Muscle layer of duodenum (tissue), 2 donors: Measurements from ENCODE around the gene CELA2A.

Experiments used
- H3K27ac ChIP-seq: one replicate; pipeline ENCODE4 v1.7.0; 2013; ENCODE audit warnings: mild to moderate bottlenecking, low read length
- H3K27me3 ChIP-seq: one replicate; pipeline ENCODE4 v1.7.0; 2013; ENCODE audit warnings: low read depth, mild to moderate bottlenecking, control low read depth, low read length
- H3K36me3 ChIP-seq, 2 donors: one replicate each; pipeline ENCODE4 v1.7.0; 2013; ENCODE audit warnings: low read length in 2 of 2, control low read depth in 1 of 2, mild to moderate bottlenecking in 1 of 2; ENCODE audit not compliant: insufficient read depth in 2 of 2, control insufficient read depth in 1 of 2
- H3K4me1 ChIP-seq, 2 donors: one replicate each; pipeline ENCODE4 v1.7.0; 2013; ENCODE audit warnings: low read length in 2 of 2, mild to moderate bottlenecking in 2 of 2, control low read depth in 1 of 2, moderate library complexity in 1 of 2; ENCODE audit not compliant: insufficient read depth in 2 of 2, control insufficient read depth in 1 of 2
- H3K4me3 ChIP-seq, 2 donors: one replicate each; pipeline ENCODE4 v1.7.0; 2013; ENCODE audit warnings: low read length in 2 of 2, low read depth in 1 of 2, mild to moderate bottlenecking in 1 of 2
- H3K9me3 ChIP-seq, 2 donors: one replicate each; pipeline ENCODE4 v1.7.0; 2013; ENCODE audit warnings: low read length in 2 of 2, control low read depth in 1 of 2, mild to moderate bottlenecking in 1 of 2; ENCODE audit not compliant: control insufficient read depth in 1 of 2
- donor health status: healthy.

CELA2A gene

GRCh38 chr1:15456313-15456954, at the start of gene CELA2A:
Gene CELA2A (plus strand): TSS chr1:15456732. CDS start chr1:15456754, 22 bp downstream.
- Histone ChIP-seq H3K4me1 (peaks cover 0 to 8% of the 10 kb centered on the region in 2 donors), H3K4me3 (no peak within 1 kb of the TSS), H3K27me3 (no peaks in the 10 kb centered on the region), H3K36me3 (no peaks in the 10 kb centered on the region), H3K27ac (no peak within 1 kb of the TSS), H3K9me3 (no peaks in the 10 kb centered on the region)

- Histone ChIP-seq H3K9me3 (no peaks in the 10 kb centered on the region), H3K36me3 (no peaks in the 10 kb centered on the region), H3K27me3 (no peaks in the 10 kb centered on the region), H3K4me1 (peaks cover 0 to 24% of the 10 kb centered on the region in 2 donors), H3K27ac (no peak overlapping the region), H3K4me3 (no peak overlapping the region)
Observed at GRCh38 chr1:15407580-15407979, 49.0 kb upstream of the CELA2A start.

DNA sequence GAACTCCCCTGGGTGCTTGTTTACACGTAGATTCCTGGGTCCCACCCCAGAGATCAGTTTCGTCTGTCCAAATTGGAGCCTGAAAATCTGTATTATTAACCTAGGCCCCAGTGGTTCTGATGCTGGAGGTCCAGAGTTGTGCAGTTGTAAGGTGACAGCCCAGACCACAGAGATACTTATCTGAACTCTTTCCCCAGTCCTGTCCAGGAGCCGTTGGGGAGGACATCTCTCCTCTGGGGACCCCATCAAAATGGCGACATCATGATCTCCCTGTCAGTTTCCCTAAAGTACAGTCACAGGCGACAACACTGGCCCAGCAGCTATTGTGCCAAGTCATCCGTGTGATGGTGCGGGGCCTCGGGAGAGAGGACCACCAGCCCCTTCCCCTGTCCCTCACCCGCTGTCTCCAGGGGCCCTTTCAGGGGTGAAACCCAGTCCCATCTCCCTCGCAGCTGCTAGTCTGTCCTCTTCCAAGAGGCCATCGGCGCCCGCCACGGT, 47.6 kb upstream of the CELA2A start:
- Histone ChIP-seq H3K36me3 (no peaks in the 10 kb centered on the region), H3K9me3 (no peaks in the 10 kb centered on the region), H3K4me1 (peaks cover 0 to 27% of the 10 kb centered on the region in 2 donors), H3K27ac (no peak overlapping the region), H3K4me3 (peak overlapping the region; percentile 56 to 74), H3K27me3 (no peaks in the 10 kb centered on the region)

GRCh38 chr1:15409388-15410222, 46.9 kb upstream of the CELA2A start, which contains the start of gene EFHD2:
Gene EFHD2 (plus strand): TSS chr1:15409888. CDS start chr1:15409972, 84 bp downstream.
- peak within 1 kb of the TSS; percentile 74 to 75 for H3K4me3 ChIP-seq
- H3K27me3 ChIP-seq = no peaks in the 10 kb centered on the region
- no peaks in the 10 kb centered on the region for H3K9me3 ChIP-seq
- peak within 1 kb of the TSS; percentile 74 for H3K27ac ChIP-seq
- no peaks in the 10 kb centered on the region for H3K36me3 ChIP-seq
- H3K4me1 ChIP-seq = peaks cover 3 to 27% of the 10 kb centered on the region in 2 donors

DNA sequence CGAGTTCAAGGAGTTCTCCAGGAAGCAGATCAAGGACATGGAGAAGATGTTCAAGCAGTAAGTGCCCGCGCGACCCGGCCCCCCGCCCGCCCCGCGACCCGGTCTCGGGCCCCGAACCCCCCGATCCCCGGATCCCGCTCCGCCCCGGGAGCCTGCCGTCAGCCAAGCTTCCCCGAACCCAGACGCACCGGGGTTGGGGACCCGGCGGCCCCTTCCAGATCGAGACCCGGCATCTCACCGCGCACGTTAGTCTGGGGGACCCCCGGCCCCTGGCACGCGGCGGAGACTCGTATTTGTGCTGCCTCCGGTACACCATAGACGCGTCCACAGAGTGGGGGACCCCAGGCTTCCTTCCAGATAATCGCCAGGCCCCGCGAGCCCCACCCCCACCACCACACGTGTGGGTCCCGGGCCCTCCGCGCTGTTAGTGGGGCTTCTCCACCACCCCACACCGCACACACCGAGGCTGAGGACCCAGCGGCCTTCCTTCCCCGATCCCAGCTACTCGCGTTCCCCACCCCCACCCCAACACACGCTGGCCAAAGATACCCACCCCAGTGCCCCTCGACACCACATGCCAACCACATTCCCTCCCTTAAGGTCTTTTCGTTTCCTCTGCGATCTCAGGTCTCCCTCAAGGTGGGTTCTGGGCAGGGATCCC, 46.2 kb upstream of the CELA2A start:
- Histone ChIP-seq H3K27me3 (no peaks in the 10 kb centered on the region), H3K36me3 (no peaks in the 10 kb centered on the region), H3K4me1 (peaks cover 3 to 27% of the 10 kb centered on the region in 2 donors), H3K4me3 (peak overlapping the region; percentile 74 to 75), H3K27ac (peak overlapping the region; percentile 74), H3K9me3 (no peaks in the 10 kb centered on the region)

GRCh38 chr1:15410884-15411245, 45.7 kb upstream of the CELA2A start:
- Histone ChIP-seq H3K27ac (peak overlapping the region; percentile 74), H3K9me3 (no peaks in the 10 kb centered on the region), H3K4me3 (peak overlapping the region; percentile 74 to 75), H3K4me1 (peaks cover 6 to 27% of the 10 kb centered on the region in 2 donors), H3K27me3 (no peaks in the 10 kb centered on the region), H3K36me3 (no peaks in the 10 kb centered on the region)

DNA sequence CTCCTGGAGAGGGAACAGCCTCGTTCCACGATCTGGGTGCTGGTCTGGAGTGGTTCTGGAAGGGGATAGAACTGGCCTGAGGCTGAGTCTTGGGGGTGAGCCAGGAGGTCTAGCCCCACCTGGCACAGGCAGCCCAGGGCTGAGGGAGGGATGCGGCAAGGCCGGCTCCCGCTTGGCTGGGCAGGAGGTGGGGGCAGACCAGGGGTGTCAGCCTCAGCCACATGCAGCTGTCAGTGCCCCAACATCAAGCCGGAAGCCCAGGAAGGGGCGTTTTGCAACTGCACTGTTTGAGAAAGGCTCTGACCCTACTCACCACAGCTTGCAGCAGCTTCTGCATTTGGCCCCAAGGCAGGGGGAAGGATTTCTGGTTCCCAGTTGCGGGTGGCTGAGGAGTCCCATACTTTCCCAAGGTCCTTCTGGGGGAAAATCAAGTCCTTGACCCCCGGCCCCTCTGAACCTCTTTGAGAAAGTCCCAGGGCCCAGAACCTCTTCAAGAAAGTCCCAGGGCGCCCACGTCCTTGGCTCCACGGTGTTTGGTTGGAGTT, 44.9 kb upstream of the CELA2A start:
- H3K4me1 ChIP-seq = peaks cover 11 to 33% of the 10 kb centered on the region in 2 donors
- H3K27ac ChIP-seq = peak overlapping the region; percentile 74

DNA sequence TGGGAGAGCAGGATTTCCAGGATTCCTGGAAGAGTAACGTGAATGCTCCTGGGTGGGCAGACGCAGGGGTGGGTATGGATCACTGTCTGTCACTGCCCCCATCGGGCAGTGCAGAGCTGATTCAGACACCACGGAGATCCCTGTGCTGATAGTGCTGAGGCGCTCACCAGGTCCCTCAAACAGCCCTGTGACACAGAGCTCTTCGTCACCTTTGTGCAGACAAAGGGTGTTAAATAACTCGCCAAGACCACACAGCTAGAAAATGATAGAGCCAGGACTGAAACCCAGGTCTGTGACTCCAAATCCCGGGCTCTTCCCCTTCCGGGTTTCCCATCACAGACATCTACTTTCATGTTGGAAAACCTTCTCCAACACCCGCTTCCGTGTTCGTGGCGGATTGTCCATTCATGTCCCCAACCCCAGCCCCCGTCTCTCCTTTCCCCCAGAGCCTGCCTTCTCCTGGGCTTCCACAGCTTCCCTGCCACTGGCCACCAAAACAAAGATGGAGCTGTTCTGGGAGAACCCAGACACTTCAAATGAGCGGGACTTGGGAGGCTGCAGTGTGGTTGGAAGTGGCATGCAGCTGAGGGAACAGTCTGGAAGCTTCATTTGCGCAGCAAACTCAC, 44.2 kb upstream of the CELA2A start:
- Histone ChIP-seq H3K27me3 (no peaks in the 10 kb centered on the region), H3K27ac (peak overlapping the region; percentile 74), H3K36me3 (no peaks in the 10 kb centered on the region), H3K4me1 (peaks cover 11 to 30% of the 10 kb centered on the region in 2 donors), H3K9me3 (no peaks in the 10 kb centered on the region), H3K4me3 (peak overlapping the region; percentile 74 to 75)

More for the DNA sequence above, 44.9 kb upstream of the CELA2A start:
- Histone ChIP-seq H3K27me3 (no peaks in the 10 kb centered on the region), H3K4me3 (peak overlapping the region; percentile 74 to 75), H3K36me3 (no peaks in the 10 kb centered on the region), H3K9me3 (no peaks in the 10 kb centered on the region)

DNA sequence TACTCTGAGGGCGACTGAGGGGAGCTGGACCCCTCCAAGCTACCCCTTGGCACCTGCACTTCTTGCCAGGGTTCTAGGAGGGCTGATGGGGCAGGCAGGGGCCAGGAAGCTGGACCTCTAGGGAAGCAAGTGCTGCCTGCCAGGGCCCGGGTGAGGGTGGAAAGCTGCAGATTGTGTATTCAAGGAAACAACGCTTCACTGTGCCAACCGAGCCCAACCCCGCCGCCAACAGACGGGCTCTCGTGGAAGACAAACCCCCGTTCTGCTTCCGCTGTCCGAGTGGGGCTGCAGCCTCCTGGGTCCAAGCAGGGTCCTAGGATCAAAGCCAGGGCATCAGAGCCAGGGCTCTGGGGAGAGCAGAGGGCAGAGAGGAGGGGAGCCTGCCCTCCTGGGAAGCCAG, 43.7 kb upstream of the CELA2A start:
- Histone ChIP-seq H3K4me3 (peak overlapping the region; percentile 74 to 75), H3K36me3 (no peaks in the 10 kb centered on the region), H3K4me1 (peaks cover 11 to 34% of the 10 kb centered on the region in 2 donors), H3K27ac (peak overlapping the region; percentile 74), H3K9me3 (no peaks in the 10 kb centered on the region), H3K27me3 (no peaks in the 10 kb centered on the region)

- no peaks in the 10 kb centered on the region for H3K27me3 ChIP-seq
- H3K9me3 ChIP-seq = no peaks in the 10 kb centered on the region
- H3K4me1 ChIP-seq = peaks cover 14 to 37% of the 10 kb centered on the region in 2 donors
- peak overlapping the region in 1 of 2 donors; percentile 74 for H3K4me3 ChIP-seq
- H3K36me3 ChIP-seq = no peaks in the 10 kb centered on the region
- peak overlapping the region; percentile 74 for H3K27ac ChIP-seq
Observed at GRCh38 chr1:15413563-15414444, 42.7 kb upstream of the CELA2A start.
